HPDE6-E6E7 (cell line): Measurements from ENCODE around the gene DIABLO.
"Not testable (repeated sequence)": the region's sequence is repeated elsewhere in the genome, so short reads cannot be mapped to it uniquely, and the experiment has no call there.

Source experiments
- DNase-seq: peaks from one replicate; pipeline ENCODE4 v3.0.0; 2011; ENCODE audit warnings: missing footprints; ENCODE audit errors: extremely low spot score

Gene DIABLO

DNA sequence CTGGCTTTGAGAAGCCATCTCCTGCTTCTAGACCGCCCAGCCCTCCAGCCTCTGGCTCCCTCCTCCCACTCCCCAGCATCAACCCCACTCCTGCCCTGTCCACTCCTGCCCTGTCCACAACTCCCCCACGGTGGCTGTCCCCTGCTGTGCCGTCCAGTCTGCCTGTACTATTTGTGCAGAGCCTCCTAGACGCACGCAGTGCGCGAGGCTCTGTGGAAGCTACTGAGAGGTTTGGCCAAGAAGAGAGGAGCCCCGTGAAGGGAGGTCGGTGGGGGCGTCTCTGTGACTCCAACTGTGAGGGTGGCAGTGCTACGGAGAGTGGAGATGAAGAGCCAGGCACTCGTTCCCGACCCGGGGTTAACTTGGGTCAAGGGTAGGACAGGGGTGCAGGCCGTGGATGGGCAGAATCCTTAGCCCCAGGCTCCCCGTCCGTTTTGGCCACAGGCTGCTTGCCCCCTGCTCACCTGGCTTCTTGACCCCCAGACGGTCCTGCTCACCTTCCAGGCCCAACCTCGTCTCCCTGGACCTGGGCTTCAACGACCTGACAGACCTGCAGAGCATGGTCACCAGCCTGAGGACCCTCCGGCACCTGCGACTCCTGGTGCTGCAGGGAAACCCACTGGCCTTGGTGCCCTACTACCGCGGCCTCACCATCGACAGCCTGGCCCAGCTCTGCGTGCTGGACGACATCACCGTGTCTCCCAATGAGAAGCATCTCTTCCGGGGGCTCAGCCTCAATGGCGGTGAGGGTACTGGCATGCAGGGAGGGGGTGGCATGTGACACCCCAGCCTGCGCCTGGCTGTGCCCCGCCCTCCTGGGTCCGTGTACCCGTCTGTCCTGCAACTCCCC, 36.0 kb downstream of the DIABLO start:
- DNase-seq, result no peak

DNA sequence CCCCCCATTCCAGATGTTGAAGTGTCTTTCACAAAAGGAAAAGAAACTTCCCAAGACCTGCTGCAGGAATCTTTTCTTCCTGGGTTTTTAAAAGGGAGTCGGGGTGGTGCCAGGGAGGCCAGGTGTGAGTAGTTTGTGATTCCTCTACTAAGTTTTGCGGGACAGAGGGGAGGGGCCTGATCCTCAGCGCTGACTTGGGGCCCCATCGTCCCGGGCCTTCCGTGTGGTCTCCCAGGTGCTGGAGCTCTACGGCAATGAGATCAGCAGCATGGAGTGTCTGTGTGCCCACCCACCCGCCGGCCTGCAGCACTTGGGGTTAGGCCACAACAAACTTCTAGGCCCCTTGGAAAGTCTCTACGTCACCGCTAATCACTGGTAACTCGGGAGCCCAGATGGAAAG, 38.4 kb downstream of the DIABLO start:
- DNase-seq, result no peak

DNA sequence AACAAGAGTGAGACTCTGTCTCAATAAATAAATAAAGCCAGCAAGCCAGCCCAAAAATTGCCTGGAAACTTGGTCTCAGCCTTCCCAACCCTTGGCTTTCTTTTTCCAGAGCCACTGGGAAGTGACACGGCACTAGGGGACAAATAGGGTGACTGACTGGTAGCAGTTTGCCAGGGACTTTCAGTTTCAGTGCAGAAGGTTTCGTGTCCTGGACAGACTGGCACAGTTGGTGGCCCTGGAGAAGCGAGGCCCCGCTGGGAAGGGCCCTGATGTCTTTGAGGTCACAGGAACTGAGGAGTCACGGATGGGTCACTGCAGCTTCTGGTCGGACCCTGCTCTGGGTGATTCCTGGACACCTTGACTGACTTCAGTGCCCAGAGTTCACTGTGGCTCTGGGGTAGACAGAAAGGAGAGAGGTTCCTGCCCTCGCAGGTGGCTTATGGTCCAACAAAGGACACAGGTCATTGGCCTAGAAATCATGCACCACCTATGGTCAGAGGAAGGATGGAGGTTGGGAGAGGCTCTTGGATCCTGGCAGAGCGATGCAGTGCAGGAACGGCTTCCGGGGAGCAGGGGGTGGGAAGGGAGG, 40.3 kb downstream of the DIABLO start:
- DNase-seq, result no peak

DNA sequence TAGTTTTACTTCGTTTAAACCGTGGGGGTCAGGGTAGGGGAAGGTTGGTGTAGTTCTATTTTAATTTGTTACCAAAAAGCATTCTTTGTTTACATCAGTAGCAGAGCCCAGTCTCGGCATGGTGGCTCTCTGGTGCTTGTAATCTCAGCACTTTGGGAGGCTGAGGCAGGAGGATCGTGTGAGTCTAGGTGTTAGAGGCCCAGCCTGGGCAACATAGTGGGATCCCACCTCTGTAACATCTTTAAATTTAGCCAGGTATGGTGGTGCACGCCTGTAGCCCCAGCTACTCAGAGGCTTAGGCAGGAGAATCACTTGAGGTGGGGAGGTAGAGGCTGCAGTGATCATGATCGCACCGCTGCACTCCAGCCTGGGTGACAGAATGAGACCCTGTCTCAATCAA, 40.8 kb downstream of the DIABLO start:
- no peak for DNase-seq

DNA sequence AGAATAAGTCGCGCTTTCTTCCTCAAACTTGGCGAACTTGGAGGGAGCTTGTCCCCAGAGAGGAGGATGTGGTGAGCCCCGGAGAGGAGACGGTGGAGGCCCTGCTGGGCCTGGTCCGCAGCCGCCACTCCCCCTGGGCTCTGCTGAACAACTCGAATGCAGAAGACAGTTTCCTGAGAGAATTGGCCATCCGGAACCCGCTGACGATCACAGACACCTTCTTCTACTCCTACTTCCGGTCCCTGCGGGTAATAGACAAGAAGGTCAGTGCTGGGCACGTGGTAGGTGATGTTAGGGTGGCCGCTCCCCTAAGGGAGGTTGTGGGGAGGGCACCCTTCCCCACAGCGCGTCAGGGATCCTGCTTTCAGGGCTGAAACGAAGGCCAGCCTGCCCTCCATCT, 41.3 kb downstream of the DIABLO start:
- DNase-seq, result no peak

DNA sequence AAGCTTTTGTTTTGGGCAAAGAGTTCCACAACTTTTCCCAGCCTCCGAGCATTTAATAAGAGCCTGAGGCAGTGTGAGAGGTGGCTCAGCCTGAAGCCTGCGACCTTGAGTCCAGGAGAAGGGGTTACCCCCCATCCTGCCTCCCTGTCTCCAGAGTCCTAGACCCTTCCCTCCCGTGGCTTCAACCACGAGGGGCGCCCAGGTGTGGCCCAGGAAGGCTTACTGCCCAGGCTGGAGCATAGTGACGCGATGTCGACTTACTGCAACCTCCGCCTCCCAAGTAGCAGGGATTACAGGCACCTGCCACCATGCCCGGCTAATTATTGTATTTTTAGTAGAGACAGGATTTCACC, 42.3 kb downstream of the DIABLO start:
- no peak for DNase-seq

DNA sequence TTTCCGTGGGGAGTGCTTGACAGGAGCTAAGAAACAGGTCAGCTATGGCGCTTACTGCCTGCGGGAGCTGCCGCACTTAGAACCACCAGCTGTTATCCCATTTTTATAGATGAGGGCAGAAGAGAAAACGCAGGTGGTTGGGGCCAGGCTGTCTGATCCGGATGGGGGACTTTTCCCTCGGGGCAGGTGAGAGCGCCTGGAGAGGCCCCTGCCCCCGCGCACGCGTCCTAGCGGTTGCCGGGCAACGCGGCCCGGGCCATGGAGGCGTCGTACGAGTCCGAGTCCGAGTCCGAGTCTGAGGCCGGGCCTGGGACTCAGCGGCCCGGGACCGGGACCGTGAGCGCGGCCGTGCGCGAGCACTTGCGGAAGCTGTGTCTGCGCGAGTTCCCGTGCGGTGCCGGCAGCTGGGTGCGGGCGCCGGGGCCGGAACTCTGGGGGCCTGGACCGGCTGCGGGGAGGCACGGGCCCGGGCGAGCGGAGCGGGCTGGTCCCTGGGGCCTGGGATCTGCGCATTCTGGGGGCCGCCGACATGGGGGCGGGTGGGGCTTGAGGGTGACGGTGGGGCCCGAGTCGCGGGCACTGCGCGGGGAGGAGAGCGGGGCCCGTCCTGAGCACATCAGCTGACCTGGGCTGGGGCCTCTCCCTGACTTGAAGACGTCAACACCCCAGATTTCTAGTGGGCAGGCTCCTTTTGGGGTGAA, 42.8 kb downstream of the DIABLO start, which contains the start of gene LRRC43:
Gene LRRC43 (plus strand): TSS at position 237 of the 701 bp plus-strand sequence. CDS start 22 bp downstream, at position 259.
- DNase-seq, result no peak

DNA sequence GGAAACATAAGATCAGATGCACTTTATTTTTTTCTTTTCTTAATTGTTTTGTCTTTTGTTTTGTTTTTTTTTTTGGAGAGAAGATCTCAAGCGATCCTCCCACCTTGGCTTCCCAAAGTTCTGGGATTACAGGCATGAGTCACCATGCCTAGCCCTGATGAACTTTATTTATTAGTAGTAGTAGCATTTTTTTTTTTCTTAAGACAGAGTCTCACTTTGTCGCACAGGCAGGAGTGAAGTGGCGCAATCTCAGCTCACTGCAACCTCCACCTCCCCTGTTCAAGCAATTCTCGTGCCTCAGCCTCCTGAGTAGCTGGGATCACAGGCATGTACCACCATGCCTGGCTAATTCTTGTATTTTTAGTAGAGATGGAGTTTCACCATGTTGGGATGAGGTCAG, 49.4 kb downstream of the DIABLO start:
- DNase-seq, result not testable (repeated sequence)

DNA sequence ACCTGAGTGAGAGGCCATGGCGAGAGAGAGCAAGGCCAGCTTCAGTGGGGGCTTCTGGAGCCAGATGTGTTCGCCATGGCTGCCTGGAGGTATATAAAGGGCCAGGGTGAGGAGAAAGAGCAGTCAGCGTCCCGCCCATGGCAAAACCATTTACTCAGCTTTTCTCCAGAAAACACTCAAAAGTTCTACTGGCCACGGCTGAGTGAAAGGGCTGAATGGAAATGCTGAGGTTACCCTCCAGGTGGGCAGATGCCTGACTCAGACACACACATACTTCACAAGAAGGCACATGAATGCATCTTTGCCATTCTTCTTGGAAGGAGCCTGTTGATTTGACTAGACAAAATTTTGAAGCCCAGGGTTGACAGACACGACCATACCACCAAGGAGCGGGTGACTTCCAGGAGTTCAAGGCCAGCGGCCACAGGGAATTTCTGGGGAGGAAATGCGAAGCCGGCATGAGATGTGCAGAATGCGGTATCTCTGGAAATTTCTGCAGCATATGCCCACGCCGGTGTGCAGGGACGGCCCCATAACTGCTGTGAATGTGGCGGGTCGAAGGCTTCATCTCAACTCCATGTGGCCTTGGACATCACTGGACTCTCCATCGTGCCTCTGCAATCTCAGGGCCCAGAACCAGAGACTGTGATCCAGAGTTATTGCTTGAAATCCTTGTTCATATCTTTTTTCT, 51.6 kb downstream of the DIABLO start, which contains the start of gene IL31:
Gene IL31 (minus strand): TSS at position 67 of the 691 bp plus-strand sequence. CDS start 49 bp downstream, at position 18.
- no peak for DNase-seq

DNA sequence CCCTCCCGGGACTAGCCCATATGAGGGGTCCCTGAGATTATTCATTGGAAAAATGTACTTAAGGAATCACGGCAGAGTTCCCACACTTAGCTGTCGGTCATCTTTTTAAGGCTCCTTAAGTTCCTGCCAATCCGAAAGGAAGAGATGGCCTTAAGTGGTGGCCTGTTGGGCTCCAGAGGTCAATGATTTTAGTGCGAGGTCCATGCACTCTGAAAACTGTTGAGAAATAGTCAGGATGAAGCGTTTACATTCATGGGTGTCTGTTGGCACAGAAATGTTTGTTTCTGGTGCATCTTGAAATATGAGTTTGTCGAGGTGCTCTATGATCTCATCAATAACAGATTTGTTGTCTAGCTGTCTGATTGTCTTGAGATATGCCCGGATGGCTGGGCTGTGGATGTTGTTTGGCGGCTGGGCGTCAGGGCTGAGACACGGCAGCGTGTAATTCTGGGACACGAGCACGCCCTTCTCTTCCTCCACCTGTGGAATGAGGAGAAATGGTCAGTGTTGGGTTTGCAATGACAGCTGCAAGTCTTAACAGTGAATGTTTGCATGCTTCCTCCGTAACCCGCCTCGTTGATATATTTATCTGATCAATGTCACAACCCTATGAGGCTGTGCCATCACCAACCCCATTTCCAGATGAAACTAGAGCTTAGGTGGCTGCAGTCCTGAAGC, 53.5 kb downstream of the DIABLO start:
- DNase-seq, result no peak

DNA sequence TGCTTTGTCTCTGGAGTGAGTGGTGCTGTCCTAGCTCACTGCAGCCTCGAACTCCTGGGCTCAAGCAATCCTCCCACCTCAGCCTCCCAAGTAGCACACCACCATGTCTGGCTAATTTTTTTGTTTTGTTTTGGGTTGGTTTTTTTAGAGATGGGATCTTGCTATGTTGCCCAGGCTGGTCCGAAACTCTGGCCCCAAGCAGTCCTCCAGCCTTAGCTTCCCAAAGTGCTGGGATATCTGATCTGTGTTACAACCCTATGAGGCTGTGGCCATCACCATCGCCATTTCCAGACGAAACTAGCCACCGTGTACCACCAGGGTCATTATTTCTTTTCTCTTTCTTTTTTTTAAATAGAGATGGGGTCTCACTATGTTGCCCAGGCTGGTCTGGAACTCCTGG, 54.5 kb downstream of the DIABLO start:
- no peak for DNase-seq

DNA sequence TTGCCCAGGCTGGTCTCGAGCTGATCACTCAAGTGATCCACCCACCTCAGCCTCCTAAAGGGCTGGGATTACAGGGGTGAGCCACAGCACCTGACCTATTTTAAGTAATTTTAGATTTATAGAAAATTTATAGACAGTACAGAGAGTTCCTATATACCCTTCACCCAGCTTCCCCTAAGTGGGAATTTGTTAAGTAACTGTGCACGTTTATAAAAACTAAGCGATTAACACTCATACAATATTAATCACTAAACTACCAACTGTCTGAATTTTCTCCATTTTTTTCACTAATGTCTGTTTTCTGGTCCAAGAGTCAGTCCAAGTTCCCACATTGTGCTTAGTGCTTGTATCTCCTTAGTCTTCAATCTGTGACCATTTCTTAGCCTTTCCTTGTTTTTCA, 57.4 kb downstream of the DIABLO start:
- no peak for DNase-seq

DNA sequence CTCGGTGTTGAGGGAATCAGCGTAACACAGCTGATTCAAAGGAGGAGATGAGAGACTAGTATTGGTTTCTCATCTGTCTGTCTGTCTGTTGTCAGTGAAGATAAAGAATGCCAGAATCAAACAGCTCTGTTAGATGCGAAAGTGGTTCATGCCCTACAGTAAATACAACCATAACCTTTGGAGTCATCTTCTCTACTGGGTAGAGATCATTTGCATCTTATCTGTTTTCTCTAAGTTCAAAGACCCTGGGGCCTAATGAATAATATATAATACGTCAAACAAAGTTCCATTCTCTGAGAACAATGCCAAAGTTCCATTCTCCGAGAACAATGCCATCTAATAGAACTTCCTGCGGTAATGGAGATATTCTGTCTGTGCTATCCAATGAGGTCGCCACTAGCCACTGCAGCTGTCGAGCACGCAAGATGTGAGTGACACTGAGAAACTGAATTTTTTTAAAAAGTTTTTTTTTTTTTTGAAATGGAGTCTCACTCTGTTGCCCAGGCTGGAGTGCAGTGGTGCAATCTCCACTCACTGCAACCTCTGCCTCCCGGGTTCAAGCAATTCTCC, 58.4 kb downstream of the DIABLO start:
- no peak for DNase-seq

DNA sequence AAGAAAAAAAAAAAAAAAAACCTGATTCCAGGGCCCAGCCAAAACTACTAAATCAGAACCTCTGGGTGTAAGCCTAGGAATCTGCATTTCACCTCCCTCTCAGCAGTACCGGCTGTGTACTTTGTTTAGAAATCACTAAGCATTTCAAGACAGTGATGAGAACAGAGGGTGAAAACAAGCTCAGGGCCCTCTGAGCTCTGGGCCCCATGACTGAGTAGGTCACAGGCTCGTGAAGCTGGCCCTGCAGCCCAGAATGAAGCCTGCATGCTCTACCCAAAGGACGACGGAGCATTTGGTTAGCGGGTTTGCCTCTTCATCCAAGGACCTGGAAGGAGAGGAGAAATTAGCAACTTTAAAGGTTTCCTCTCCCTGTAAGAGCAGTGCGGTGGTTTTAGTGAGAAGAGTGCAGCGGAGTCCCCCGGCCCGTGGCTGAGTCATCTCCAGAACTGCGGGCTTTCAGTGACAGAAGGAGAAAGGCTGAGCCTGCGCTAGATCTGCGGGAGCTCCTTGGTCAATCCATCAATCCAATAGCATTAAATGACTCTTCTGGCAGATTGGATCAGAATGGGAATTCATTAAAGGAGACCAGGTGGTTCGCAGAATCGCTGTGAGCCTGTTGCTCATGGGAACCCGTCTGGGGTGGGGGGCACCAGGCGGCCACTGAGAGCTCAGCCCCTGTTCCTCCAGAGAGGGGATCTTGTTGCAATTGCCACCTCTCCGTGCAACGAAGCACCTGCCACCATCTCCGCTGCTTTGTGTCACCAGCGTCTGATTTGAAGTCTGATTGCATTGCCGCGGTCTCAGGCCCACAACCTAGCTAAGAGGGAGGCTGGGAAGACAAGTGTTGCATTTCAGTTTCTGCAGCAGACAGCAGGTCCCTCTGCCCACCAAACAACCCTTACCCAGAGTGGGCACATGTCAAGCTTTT, 59.2 kb downstream of the DIABLO start:
- DNase-seq, result no peak

DNA sequence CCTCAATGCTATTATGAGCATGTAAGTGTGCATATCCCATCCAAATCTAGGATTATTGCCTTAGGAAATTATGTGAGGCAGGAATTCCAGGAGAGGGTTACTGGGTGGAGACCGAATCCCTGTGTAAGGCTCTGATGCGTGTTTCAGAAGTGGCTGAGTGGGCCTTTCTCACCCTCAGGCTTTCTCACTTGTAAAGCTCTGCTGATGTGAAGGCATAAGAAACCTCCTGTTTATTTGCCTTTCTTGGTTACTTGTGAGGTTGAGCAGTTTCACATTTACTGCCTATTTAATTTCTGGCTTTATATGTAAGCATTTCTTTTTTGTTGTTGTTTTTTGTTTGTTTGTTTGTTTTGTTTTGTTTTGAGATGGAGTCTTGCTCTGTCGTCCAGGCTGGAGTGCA, 62.9 kb downstream of the DIABLO start:
- DNase-seq, result no peak

DNA sequence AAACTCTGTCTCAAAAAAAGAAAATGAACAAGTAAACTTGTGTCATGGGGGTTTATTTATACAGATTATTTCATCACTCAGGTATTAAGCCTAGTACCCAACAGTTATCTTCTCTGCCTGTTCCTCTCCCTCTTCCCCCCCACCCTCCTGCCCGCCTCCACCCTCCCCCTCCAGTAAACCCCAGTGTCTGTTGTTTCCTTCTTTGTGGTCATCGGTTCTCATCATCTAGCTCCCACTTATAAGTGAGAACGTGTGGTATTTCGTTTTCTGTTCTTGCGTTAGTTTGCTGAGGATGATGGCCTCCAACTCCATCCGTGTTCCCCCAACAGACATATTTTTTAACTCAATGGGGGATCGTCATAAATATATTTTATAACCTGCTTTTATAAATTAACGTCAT, 64.2 kb downstream of the DIABLO start:
- DNase-seq, result no peak

DNA sequence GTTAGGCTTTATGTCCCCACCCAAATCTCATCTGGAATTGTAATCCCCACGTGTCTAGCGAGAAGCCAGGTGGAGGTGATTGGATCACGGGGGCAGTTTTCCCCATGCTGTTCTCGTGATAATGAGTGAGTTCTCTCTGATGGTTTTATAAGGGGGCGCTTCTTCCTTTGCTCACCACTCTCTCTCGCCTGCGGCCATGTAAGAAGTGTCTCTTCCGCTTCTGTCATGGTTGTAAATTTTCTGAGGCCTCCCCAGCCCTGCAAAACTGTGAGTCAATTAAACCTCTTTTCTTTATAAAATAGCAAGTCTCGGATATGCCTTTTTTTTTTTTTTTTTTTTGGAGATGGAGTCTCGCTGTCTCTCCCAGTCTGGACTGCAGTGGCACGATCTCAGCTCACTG, 65.1 kb downstream of the DIABLO start:
- DNase-seq, result no peak

DNA sequence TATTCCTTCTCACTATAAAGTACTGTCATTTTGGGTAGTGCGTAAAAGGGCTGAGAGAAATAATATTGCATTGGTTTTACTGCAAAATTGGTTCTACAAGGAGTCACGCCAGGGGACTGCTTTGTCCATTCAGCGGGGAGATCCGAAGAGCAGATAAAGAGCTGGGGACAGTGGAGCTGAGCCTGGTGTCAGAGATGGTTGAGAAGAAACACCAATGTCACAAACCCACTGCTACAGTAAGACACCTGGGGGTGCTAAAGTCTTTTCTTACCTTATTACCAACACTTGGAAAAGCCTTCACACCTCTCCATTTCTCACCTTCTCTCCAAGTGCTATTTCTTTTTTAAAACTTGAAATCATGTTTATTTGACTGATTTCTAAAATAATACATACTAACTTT, 66.0 kb downstream of the DIABLO start:
- DNase-seq, result no peak

DNA sequence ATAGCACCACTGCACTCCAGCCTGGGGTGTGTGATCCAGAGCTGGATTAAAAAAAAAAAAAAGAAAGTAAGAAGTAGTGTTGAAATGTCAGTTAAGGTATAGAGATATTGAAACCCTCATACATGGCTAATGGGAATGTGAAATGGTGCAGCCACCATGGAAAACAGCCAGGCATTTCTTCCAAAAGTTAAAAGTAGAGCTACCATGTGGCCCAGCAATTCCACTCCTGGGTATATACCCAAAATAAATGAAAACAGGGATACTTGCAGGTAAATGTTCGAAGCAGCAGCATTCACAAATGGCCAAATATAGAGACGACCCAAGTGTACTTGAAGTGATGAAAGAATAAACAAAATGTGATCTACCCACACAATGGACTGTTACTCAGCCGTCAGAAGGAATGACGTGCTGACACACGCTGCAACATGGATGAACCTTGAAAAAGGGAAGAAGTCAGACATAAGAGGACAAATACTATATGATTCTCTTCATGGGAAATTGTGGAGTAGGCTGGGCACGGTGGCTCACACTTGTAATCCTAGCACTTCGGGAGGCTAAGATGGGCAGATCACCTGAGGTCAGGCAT, 67.1 kb downstream of the DIABLO start:
- DNase-seq, result no peak
